ENCODE data around the gene BGN.

- TF ChIP-seq CTCF (IDR thresholded peaks at IDR 0.05 in 8 of 11, conservative IDR thresholded peaks at IDR 0.05 in 3 of 11) (no peak), POLR2AphosphoS5 (IDR thresholded peaks at IDR 0.05) (no peak)
These were observed 4.4 kb upstream of the BGN start for GRCh38 chrX:153490217-153490930.

All from spleen (tissue), 7 donors.